PC-9 (cell line): Measurements from ENCODE around the gene MSANTD7. TPM values are rescaled to one million over a fixed set of nuclear protein-coding genes. Genes with fewer than 3 reads are reported as not detected.

ENCODE experiments used
- BruUV-seq: library from RNA; stranded (reverse); fragments of 400-500 nt; replicated peaks from 2 replicates; lab custom pipeline; 2021; lab: Mats Ljungman, UMichigan
- CTCF ChIA-PET: fragments of 300-600 bp; sonication (Branson Sonifier 250); formaldehyde crosslinking; loops from one replicate; lab custom pipeline; 2022; ENCODE audit warnings: antibody characterized with exemption; lab: Charles Lee
- POLR2A ChIA-PET: fragments of 300-600 bp; sonication (Branson Sonifier 250); formaldehyde crosslinking; loops from one replicate; lab custom pipeline; 2022; ENCODE audit warnings: antibody characterized with exemption; ENCODE audit not compliant: unreplicated experiment; lab: Charles Lee
- DNase-seq, 2 experiments: peaks; one replicate each; pipeline versions ENCODE4 v3.0.0 to v3.0.0-alpha.2; 2015 to 2022; ENCODE audit warnings: mixed read lengths in 1 of 2
- H2AFZ ChIP-seq: fragments of 200-600 bp; sonication (generic); 2 replicates; pipeline ENCODE4 v1.8.1; 2017; ENCODE audit warnings: antibody characterized with exemption
- H3F3A ChIP-seq: fragments of 200-600 bp; sonication (generic); 2 replicates; pipeline ENCODE4 v1.8.1; 2017; ENCODE audit warnings: antibody characterized with exemption, mild to moderate bottlenecking, low read depth; ENCODE audit not compliant: insufficient read depth
- H3K27ac ChIP-seq: fragments of 200-600 bp; sonication (generic); 2 replicates; pipeline ENCODE4 v1.6.1; 2016; ENCODE audit warnings: mixed run types
- H3K27me3 ChIP-seq: fragments of 200-600 bp; sonication (generic); 2 replicates; pipeline ENCODE4 v1.6.1; 2016; ENCODE audit warnings: low read depth, mixed run types; ENCODE audit not compliant: insufficient read depth
- H3K36me3 ChIP-seq: fragments of 200-600 bp; sonication (generic); 2 replicates; pipeline ENCODE4 v1.6.1; 2016; ENCODE audit warnings: low read depth, mixed run types
- H3K4me1 ChIP-seq: fragments of 200-600 bp; sonication (generic); replicated peaks from 2 replicates; pipeline ENCODE4 v1.6.1; 2016; ENCODE audit warnings: mixed run types; ENCODE audit not compliant: insufficient read depth
- H3K4me2 ChIP-seq: fragments of 200-600 bp; sonication (generic); 2 replicates; pipeline ENCODE4 v1.6.1; 2017; ENCODE audit warnings: mixed run types
- H3K4me3 ChIP-seq: fragments of 200-600 bp; sonication (generic); 2 replicates; pipeline ENCODE4 v1.6.1; 2016; ENCODE audit warnings: mixed run types
- H3K79me2 ChIP-seq: fragments of 200-600 bp; sonication (generic); 2 replicates; pipeline ENCODE4 v1.6.1; 2017; ENCODE audit warnings: low read depth, mixed run types
- H3K9me2 ChIP-seq: fragments of 200-600 bp; sonication (generic); 2 replicates; pipeline ENCODE4 v1.8.1; 2017; ENCODE audit warnings: mild to moderate bottlenecking; ENCODE audit not compliant: insufficient read depth
- H3K9me3 ChIP-seq: fragments of 200-600 bp; sonication (generic); 2 replicates; pipeline ENCODE4 v1.8.1; 2016; ENCODE audit warnings: low read depth; ENCODE audit not compliant: insufficient read depth
- H4K20me1 ChIP-seq: fragments of 200-600 bp; sonication (generic); 2 replicates; pipeline ENCODE4 v1.8.1; 2017; ENCODE audit not compliant: insufficient read depth
- CTCF ChIP-seq: fragments of 200-600 bp; sonication (generic); conservative IDR thresholded peaks from 2 replicates; pipeline ENCODE4 v1.6.1; 2017; ENCODE audit warnings: mixed run types, antibody characterized with exemption, mild to moderate bottlenecking, moderate library complexity
- EZH2 ChIP-seq: fragments of 200-600 bp; sonication (generic); IDR thresholded peaks from 2 replicates; pipeline ENCODE4 v1.8.0; 2017; ENCODE audit warnings: antibody characterized with exemption, low read depth
- intact Hi-C: fragments of 100-400 bp; cut with micrococcal nuclease; formaldehyde crosslinking; loops from one replicate; pipeline ENCODE4 v1.10.0; 2022; ENCODE audit not compliant: unreplicated experiment
- total RNA-seq: library from RNA; stranded (reverse); gene quantifications from 2 replicates; pipeline ENCODE4 v1.2.3, GENCODE V29; 2021

MSANTD7 gene
- total RNA-seq, 1 experiment from 2014 or later = 11.6 TPM

GRCh38 chr10:14826076-14826829 lies 11.9 kb upstream of the MSANTD7 start:
- DNase-seq = no peak
- ChIA-PET CTCF (no interaction called here), POLR2A (no interaction called here)
- H3K27me3 ChIP-seq = no peaks in the 10 kb centered on the region
- H3K9me3 ChIP-seq = no peaks in the 10 kb centered on the region
- no peak overlapping the region for H3K27ac ChIP-seq
- no peaks in the 10 kb centered on the region for H3K36me3 ChIP-seq
- intact Hi-C loops = no loop called here
- H3K4me3 ChIP-seq = no peak overlapping the region
- no peaks in the 10 kb centered on the region for H4K20me1 ChIP-seq
- no TSS peak for BruUV-seq
- H3K4me1 ChIP-seq = peaks cover 6% of the 10 kb centered on the region; the same call in 1 of the 2 replicates
- no peaks in the 10 kb centered on the region for H3K79me2 ChIP-seq
- no peak overlapping the region for H2AFZ ChIP-seq
- TF ChIP-seq EZH2 = no peak
- TF ChIP-seq CTCF = no peak
- peaks cover 4% of the 10 kb centered on the region; the same call in 1 of the 2 replicates for H3F3A ChIP-seq
- no peak overlapping the region for H3K4me2 ChIP-seq
- no peaks in the 10 kb centered on the region for H3K9me2 ChIP-seq

DNA sequence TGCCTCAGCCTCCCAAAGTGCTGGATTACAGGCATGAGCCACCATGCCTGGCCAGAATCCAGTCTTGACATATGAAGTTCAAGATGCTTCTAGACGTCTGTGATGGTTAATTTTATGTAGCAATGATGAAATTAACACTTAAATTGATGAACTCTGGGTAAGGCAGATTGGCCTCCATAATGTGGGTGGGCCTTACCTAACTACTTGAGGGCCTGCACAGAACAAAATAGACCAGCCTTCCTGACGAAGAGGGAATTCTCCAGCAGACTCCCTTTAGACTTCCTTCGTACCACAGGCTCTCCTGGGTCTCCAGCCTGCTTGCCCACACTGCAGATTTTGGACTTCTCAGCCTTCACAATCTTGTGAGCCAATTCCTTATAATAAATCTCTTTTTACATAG lies 5.0 kb upstream of the MSANTD7 start:
- Histone ChIP-seq H3K9me2 (no peaks in the 10 kb centered on the region), H3K4me3 (no peak overlapping the region), H3K27ac (no peak overlapping the region), H3K27me3 (no peaks in the 10 kb centered on the region), H3K4me1 (peaks cover 10% of the 10 kb centered on the region), H3K79me2 (peaks cover 5% of the 10 kb centered on the region), H3F3A (no peaks in the 10 kb centered on the region), H3K9me3 (no peaks in the 10 kb centered on the region), H2AFZ (no peak overlapping the region), H3K36me3 (no peaks in the 10 kb centered on the region), H4K20me1 (no peaks in the 10 kb centered on the region), H3K4me2 (no peak overlapping the region)
- intact Hi-C loops = no loop called here
- CTCF ChIA-PET = no interaction called here
- TF ChIP-seq CTCF (no peak), EZH2 (no peak)
- no TSS peak for BruUV-seq
- DNase-seq = no peak
- POLR2A ChIA-PET = no interaction called here

DNA sequence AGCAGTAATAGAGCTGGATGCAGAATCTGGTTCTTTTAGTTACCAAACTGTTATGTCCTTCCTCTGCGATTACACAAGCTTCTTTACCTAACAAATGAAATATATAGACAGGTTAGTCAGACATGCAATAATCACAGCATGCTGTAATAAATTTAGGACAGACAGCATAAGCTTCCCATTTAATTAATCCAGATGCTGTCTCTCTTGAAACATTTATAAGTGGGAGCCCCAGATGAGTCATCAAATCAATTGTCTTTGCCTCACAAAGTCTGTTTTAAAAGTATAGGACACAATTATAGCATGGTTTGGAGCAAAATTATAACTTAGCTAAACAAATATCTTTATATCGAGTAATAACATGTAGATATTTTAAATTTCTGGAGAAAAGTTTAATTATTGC lies 1.9 kb upstream of the MSANTD7 start:
- ChIA-PET CTCF (interaction anchor here (0.6 kb wide), 1 partner anchor 1461 kb away, joined by 3 read pairs; no protein-coding TSS in a partner anchor), POLR2A (no interaction called here)
- H2AFZ ChIP-seq = no peak overlapping the region
- BruUV-seq = no TSS peak
- TF ChIP-seq CTCF (no peak), EZH2 (no peak)
- H3K4me3 ChIP-seq = no peak overlapping the region
- peaks cover 14% of the 10 kb centered on the region for H3K4me1 ChIP-seq
- no peaks in the 10 kb centered on the region for H3F3A ChIP-seq
- no peaks in the 10 kb centered on the region for H3K9me2 ChIP-seq
- H3K27me3 ChIP-seq = no peaks in the 10 kb centered on the region
- intact Hi-C loops = loop anchor here (5.0 kb wide), 4 partner anchors 184 to 339 kb away; partner anchors contain the start of gene RPP38
- H3K9me3 ChIP-seq = no peaks in the 10 kb centered on the region
- peak overlapping the region; percentile 97; the same call in 1 of the 2 replicates for H3K4me2 ChIP-seq
- H3K36me3 ChIP-seq = 0 out of 2 replicates have a peak, but pooled peaks cover 3% of the 10 kb centered on the region
- H3K27ac ChIP-seq = no peak overlapping the region
- DNase-seq = no peak
- H3K79me2 ChIP-seq = peaks cover 34% of the 10 kb centered on the region
- no peaks in the 10 kb centered on the region for H4K20me1 ChIP-seq
